ENCODE measurements around the gene TTLL13. TPM values are rescaled to one million over a fixed set of nuclear protein-coding genes. Genes with fewer than 3 reads are reported as not detected.

The TTLL13 gene
- total and polyA plus RNA-seq, 2 experiments from 2014 or later: not detected

DNA sequence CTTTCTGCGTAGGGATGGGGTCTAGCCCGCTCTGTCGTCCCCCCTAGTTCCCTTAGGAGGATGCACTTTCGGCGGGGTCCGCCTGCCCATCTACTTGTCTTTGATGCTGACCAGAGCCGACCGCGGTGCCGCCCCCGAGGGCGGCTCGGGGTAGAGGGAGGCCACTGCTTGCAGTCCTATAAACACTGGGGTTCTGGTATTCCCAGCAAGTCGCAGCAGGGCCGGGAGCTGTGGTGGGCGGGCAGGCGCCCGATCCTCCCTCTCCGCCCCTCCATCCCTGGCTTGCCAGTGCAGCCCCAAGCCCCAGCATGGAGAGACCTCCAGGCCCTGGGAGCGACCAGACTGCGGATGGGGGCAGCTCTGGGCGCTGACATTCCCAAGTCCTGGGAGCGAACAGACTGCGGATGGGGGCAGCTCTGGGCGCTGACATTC, 47.4 kb upstream of the TTLL13 start:
- Histone ChIP-seq H2AFZ (peak overlapping the region; percentile 91), H3K9me3 (ENCODE audit: low read depth) (no peaks in the 10 kb centered on the region), H3K27me3 (no peaks in the 10 kb centered on the region), H4K20me1 (ENCODE audit: insufficient read depth, poor library complexity, severe bottlenecking) (peaks cover 28% of the 10 kb centered on the region), H3K27ac (peak overlapping the region; percentile 94), H3K36me3 (replicated peaks; ENCODE audit: insufficient read depth, low read depth) (no peaks in the 10 kb centered on the region), H3K4me3 (peak overlapping the region; percentile 100), H3K79me2 (peaks cover 55% of the 10 kb centered on the region), H3K4me2 (peak overlapping the region; percentile 97), H3K9me2 (replicated peaks; ENCODE audit: insufficient read depth) (no peaks in the 10 kb centered on the region), H3K4me1 (ENCODE audit: insufficient read depth) (peaks cover 21% of the 10 kb centered on the region)
- no peak for TF ChIP-seq EZH2 (IDR thresholded peaks at IDR 0.05; ENCODE audit: borderline replicate concordance)
- TF ChIP-seq, protein P1, sequence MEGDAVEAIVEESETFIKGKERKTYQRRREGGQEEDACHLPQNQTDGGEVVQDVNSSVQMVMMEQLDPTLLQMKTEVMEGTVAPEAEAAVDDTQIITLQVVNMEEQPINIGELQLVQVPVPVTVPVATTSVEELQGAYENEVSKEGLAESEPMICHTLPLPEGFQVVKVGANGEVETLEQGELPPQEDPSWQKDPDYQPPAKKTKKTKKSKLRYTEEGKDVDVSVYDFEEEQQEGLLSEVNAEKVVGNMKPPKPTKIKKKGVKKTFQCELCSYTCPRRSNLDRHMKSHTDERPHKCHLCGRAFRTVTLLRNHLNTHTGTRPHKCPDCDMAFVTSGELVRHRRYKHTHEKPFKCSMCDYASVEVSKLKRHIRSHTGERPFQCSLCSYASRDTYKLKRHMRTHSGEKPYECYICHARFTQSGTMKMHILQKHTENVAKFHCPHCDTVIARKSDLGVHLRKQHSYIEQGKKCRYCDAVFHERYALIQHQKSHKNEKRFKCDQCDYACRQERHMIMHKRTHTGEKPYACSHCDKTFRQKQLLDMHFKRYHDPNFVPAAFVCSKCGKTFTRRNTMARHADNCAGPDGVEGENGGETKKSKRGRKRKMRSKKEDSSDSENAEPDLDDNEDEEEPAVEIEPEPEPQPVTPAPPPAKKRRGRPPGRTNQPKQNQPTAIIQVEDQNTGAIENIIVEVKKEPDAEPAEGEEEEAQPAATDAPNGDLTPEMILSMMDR (IDR thresholded peaks at IDR 0.05; ENCODE audit: poor library complexity): no peak
- TF ChIP-seq EZH2phosphoT487 (IDR thresholded peaks at IDR 0.05; ENCODE audit: low read depth, severe bottlenecking, unreplicated experiment): no peak
- 3% methylated on average over 16 of the region's 25 CpGs for WGBS (ENCODE audit: low lambda C conversion rate, missing lambda C conversion rate)
- no peak for DNase-seq (ENCODE audit: low spot score)

DNA sequence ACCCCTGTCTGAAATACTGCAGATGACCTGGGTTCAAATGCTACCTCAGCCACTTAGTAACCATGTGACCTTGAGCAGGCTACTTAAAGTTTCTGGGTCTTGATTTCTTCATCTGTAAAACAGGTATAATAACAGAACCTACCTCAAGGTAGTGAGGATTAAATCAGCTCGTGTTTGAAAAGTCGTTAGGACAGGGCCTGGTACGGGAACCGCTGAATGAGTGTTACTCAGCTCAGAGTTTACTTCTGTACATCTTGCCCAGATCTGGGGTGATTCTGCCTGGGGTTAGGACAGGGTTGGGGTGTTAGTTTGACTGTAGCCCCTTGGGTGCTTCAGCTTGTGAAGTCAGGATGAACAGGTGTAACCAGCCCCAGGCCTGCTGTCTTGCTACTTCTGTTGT, 46.4 kb upstream of the TTLL13 start:
- Histone ChIP-seq H3K4me3 (peak overlapping the region; percentile 100), H3K9me3 (ENCODE audit: low read depth) (no peaks in the 10 kb centered on the region), H3K4me2 (peak overlapping the region; percentile 97), H3K4me1 (ENCODE audit: insufficient read depth) (peaks cover 21% of the 10 kb centered on the region), H3K36me3 (replicated peaks; ENCODE audit: insufficient read depth, low read depth) (no peaks in the 10 kb centered on the region), H3K9me2 (replicated peaks; ENCODE audit: insufficient read depth) (no peaks in the 10 kb centered on the region), H3K27ac (no peak overlapping the region), H3K79me2 (peaks cover 64% of the 10 kb centered on the region), H2AFZ (no peak overlapping the region), H3K27me3 (no peaks in the 10 kb centered on the region), H4K20me1 (ENCODE audit: insufficient read depth, poor library complexity, severe bottlenecking) (peaks cover 28% of the 10 kb centered on the region)
- WGBS (ENCODE audit: low lambda C conversion rate, missing lambda C conversion rate): 89% methylated on average over 4 of the region's 4 CpGs
- DNase-seq (ENCODE audit: low spot score): no peak
- TF ChIP-seq EZH2 (IDR thresholded peaks at IDR 0.05; ENCODE audit: borderline replicate concordance) (no peak), EZH2phosphoT487 (IDR thresholded peaks at IDR 0.05; ENCODE audit: low read depth, severe bottlenecking, unreplicated experiment) (no peak)

GRCh38 chr15:90203473-90203872, 45.9 kb upstream of the TTLL13 start:
- H3K79me2 ChIP-seq: peaks cover 70% of the 10 kb centered on the region
- H3K27me3 ChIP-seq: no peaks in the 10 kb centered on the region
- peaks cover 21% of the 10 kb centered on the region for H3K4me1 ChIP-seq (ENCODE audit: insufficient read depth)
- no peak overlapping the region for H2AFZ ChIP-seq
- H3K9me3 ChIP-seq (ENCODE audit: low read depth): no peaks in the 10 kb centered on the region
- TF ChIP-seq, protein P1 (IDR thresholded peaks at IDR 0.05; ENCODE audit: poor library complexity): no peak
- WGBS (ENCODE audit: low lambda C conversion rate, missing lambda C conversion rate): 97% methylated on average over 7 of the region's 7 CpGs
- H3K36me3 ChIP-seq (replicated peaks; ENCODE audit: insufficient read depth, low read depth): no peaks in the 10 kb centered on the region
- peak overlapping the region; percentile 97 for H3K4me2 ChIP-seq
- H3K4me3 ChIP-seq: no peak overlapping the region
- no peaks in the 10 kb centered on the region for H3K9me2 ChIP-seq (replicated peaks; ENCODE audit: insufficient read depth)
- H4K20me1 ChIP-seq (ENCODE audit: insufficient read depth, poor library complexity, severe bottlenecking): peaks cover 28% of the 10 kb centered on the region
- H3K27ac ChIP-seq: no peak overlapping the region
- no peak for DNase-seq (ENCODE audit: low spot score)

DNA sequence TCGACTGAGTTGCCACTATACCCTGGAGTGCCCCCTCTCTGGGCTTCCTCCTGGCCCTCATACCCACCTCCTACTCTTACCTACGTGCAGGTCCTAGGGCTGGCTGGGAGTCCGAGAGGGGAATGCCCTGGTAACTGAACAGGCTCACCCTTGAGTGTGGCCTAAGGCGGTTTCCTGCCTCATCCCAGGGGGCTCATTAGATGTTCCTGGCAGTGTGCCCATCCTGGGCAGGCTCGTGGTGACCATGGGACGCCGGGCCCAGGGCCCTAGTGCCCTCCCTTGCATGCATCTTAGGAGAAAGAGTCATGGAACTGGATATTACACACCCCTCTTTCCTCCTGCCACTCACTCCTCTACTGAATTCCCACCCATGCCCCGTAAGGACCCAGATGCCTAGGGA, 45.4 kb upstream of the TTLL13 start:
- Histone ChIP-seq H3K79me2 (peaks cover 74% of the 10 kb centered on the region), H3K27me3 (no peaks in the 10 kb centered on the region), H4K20me1 (ENCODE audit: insufficient read depth, poor library complexity, severe bottlenecking) (peaks cover 28% of the 10 kb centered on the region), H3K27ac (no peak overlapping the region), H3K4me3 (no peak overlapping the region), H3K4me1 (ENCODE audit: insufficient read depth) (peaks cover 21% of the 10 kb centered on the region), H3K4me2 (peak overlapping the region; percentile 97), H3K9me2 (replicated peaks; ENCODE audit: insufficient read depth) (no peaks in the 10 kb centered on the region), H2AFZ (no peak overlapping the region), H3K9me3 (ENCODE audit: low read depth) (no peaks in the 10 kb centered on the region), H3K36me3 (replicated peaks; ENCODE audit: insufficient read depth, low read depth) (no peaks in the 10 kb centered on the region)
- 83% methylated on average over 8 of the region's 8 CpGs for WGBS (ENCODE audit: low lambda C conversion rate, missing lambda C conversion rate)
- DNase-seq (ENCODE audit: low spot score): no peak
- no peak for TF ChIP-seq EZH2phosphoT487 (IDR thresholded peaks at IDR 0.05; ENCODE audit: low read depth, severe bottlenecking, unreplicated experiment)
- TF ChIP-seq, protein P1 (IDR thresholded peaks at IDR 0.05; ENCODE audit: poor library complexity): no peak
- TF ChIP-seq EZH2 (IDR thresholded peaks at IDR 0.05; ENCODE audit: borderline replicate concordance): no peak

All from hepatocyte (in vitro differentiated cells).